PC-9 (cell line): Measurements from ENCODE around the gene CCL19. TPM values are rescaled to one million over a fixed set of nuclear protein-coding genes. Genes with fewer than 3 reads are reported as not detected.

Experiments
- BruUV-seq: library from RNA; stranded (reverse); fragments of 400-500 nt; replicated peaks from 2 replicates; lab custom pipeline; 2021; lab: Mats Ljungman, UMichigan
- CTCF ChIA-PET: fragments of 300-600 bp; sonication (Branson Sonifier 250); formaldehyde crosslinking; loops from one replicate; lab custom pipeline; 2022; ENCODE audit warnings: antibody characterized with exemption; lab: Charles Lee
- POLR2A ChIA-PET: fragments of 300-600 bp; sonication (Branson Sonifier 250); formaldehyde crosslinking; loops from one replicate; lab custom pipeline; 2022; ENCODE audit warnings: antibody characterized with exemption; ENCODE audit not compliant: unreplicated experiment; lab: Charles Lee
- DNase-seq, 2 experiments: peaks; one replicate each; pipeline versions ENCODE4 v3.0.0 to v3.0.0-alpha.2; 2015 to 2022; ENCODE audit warnings: mixed read lengths in 1 of 2
- H2AFZ ChIP-seq: fragments of 200-600 bp; sonication (generic); 2 replicates; pipeline ENCODE4 v1.8.1; 2017; ENCODE audit warnings: antibody characterized with exemption
- H3F3A ChIP-seq: fragments of 200-600 bp; sonication (generic); 2 replicates; pipeline ENCODE4 v1.8.1; 2017; ENCODE audit warnings: antibody characterized with exemption, mild to moderate bottlenecking, low read depth; ENCODE audit not compliant: insufficient read depth
- H3K27ac ChIP-seq: fragments of 200-600 bp; sonication (generic); 2 replicates; pipeline ENCODE4 v1.6.1; 2016; ENCODE audit warnings: mixed run types
- H3K27me3 ChIP-seq: fragments of 200-600 bp; sonication (generic); 2 replicates; pipeline ENCODE4 v1.6.1; 2016; ENCODE audit warnings: low read depth, mixed run types; ENCODE audit not compliant: insufficient read depth
- H3K36me3 ChIP-seq: fragments of 200-600 bp; sonication (generic); 2 replicates; pipeline ENCODE4 v1.6.1; 2016; ENCODE audit warnings: low read depth, mixed run types
- H3K4me1 ChIP-seq: fragments of 200-600 bp; sonication (generic); replicated peaks from 2 replicates; pipeline ENCODE4 v1.6.1; 2016; ENCODE audit warnings: mixed run types; ENCODE audit not compliant: insufficient read depth
- H3K4me2 ChIP-seq: fragments of 200-600 bp; sonication (generic); 2 replicates; pipeline ENCODE4 v1.6.1; 2017; ENCODE audit warnings: mixed run types
- H3K4me3 ChIP-seq: fragments of 200-600 bp; sonication (generic); 2 replicates; pipeline ENCODE4 v1.6.1; 2016; ENCODE audit warnings: mixed run types
- H3K79me2 ChIP-seq: fragments of 200-600 bp; sonication (generic); 2 replicates; pipeline ENCODE4 v1.6.1; 2017; ENCODE audit warnings: low read depth, mixed run types
- H3K9me2 ChIP-seq: fragments of 200-600 bp; sonication (generic); 2 replicates; pipeline ENCODE4 v1.8.1; 2017; ENCODE audit warnings: mild to moderate bottlenecking; ENCODE audit not compliant: insufficient read depth
- H3K9me3 ChIP-seq: fragments of 200-600 bp; sonication (generic); 2 replicates; pipeline ENCODE4 v1.8.1; 2016; ENCODE audit warnings: low read depth; ENCODE audit not compliant: insufficient read depth
- H4K20me1 ChIP-seq: fragments of 200-600 bp; sonication (generic); 2 replicates; pipeline ENCODE4 v1.8.1; 2017; ENCODE audit not compliant: insufficient read depth
- CTCF ChIP-seq: fragments of 200-600 bp; sonication (generic); conservative IDR thresholded peaks from 2 replicates; pipeline ENCODE4 v1.6.1; 2017; ENCODE audit warnings: mixed run types, antibody characterized with exemption, mild to moderate bottlenecking, moderate library complexity
- EZH2 ChIP-seq: fragments of 200-600 bp; sonication (generic); IDR thresholded peaks from 2 replicates; pipeline ENCODE4 v1.8.0; 2017; ENCODE audit warnings: antibody characterized with exemption, low read depth
- intact Hi-C: fragments of 100-400 bp; cut with micrococcal nuclease; formaldehyde crosslinking; loops from one replicate; pipeline ENCODE4 v1.10.0; 2022; ENCODE audit not compliant: unreplicated experiment
- total RNA-seq: library from RNA; stranded (reverse); gene quantifications from 2 replicates; pipeline ENCODE4 v1.2.3, GENCODE V29; 2021

Gene CCL19
- total RNA-seq, 1 experiment from 2014 or later = not detected

- BruUV-seq = no TSS peak
- Histone ChIP-seq H3K27ac (no peak overlapping the region), H3K36me3 (no peaks in the 10 kb centered on the region), H3K4me1 (no peaks in the 10 kb centered on the region), H3K9me2 (no peaks in the 10 kb centered on the region), H3K4me2 (no peak overlapping the region), H2AFZ (no peak overlapping the region), H4K20me1 (no peaks in the 10 kb centered on the region), H3F3A (no peaks in the 10 kb centered on the region), H3K9me3 (no peaks in the 10 kb centered on the region), H3K79me2 (no peaks in the 10 kb centered on the region), H3K27me3 (no peaks in the 10 kb centered on the region), H3K4me3 (no peak overlapping the region)
- TF ChIP-seq EZH2 = no peak
- TF ChIP-seq CTCF = no peak
- intact Hi-C loops = no loop called here
- ChIA-PET CTCF (interaction anchor here (0.7 kb wide), 1 partner anchor 25 kb away, joined by 8 read pairs; no protein-coding TSS in a partner anchor), POLR2A (no interaction called here)
- no peak for DNase-seq
Observed at GRCh38 chr9:34716711-34717110, 25.6 kb upstream of the CCL19 start.

GRCh38 chr9:34715639-34716215 lies 24.7 kb upstream of the CCL19 start:
- BruUV-seq = no TSS peak
- Histone ChIP-seq H3F3A (no peaks in the 10 kb centered on the region), H4K20me1 (no peaks in the 10 kb centered on the region), H3K27me3 (no peaks in the 10 kb centered on the region), H3K4me3 (no peak overlapping the region), H3K79me2 (no peaks in the 10 kb centered on the region), H3K9me3 (no peaks in the 10 kb centered on the region), H3K9me2 (no peaks in the 10 kb centered on the region), H3K36me3 (no peaks in the 10 kb centered on the region), H2AFZ (no peak overlapping the region), H3K4me1 (no peaks in the 10 kb centered on the region), H3K4me2 (no peak overlapping the region), H3K27ac (no peak overlapping the region)
- ChIA-PET POLR2A (no interaction called here), CTCF (no interaction called here)
- TF ChIP-seq EZH2 (no peak), CTCF (no peak)
- DNase-seq = no peak
- intact Hi-C loops = no loop called here

- no TSS peak for BruUV-seq
- TF ChIP-seq CTCF (no peak), EZH2 (no peak)
- Histone ChIP-seq H3K4me3 (no peak overlapping the region), H4K20me1 (no peaks in the 10 kb centered on the region), H3K9me3 (no peaks in the 10 kb centered on the region), H3K27me3 (no peaks in the 10 kb centered on the region), H3K4me2 (no peak overlapping the region), H3F3A (no peaks in the 10 kb centered on the region), H3K36me3 (no peaks in the 10 kb centered on the region), H2AFZ (no peak overlapping the region), H3K79me2 (no peaks in the 10 kb centered on the region), H3K4me1 (no peaks in the 10 kb centered on the region), H3K9me2 (no peaks in the 10 kb centered on the region), H3K27ac (no peak overlapping the region)
- no peak for DNase-seq
- POLR2A ChIA-PET = no interaction called here
- CTCF ChIA-PET = no interaction called here
- intact Hi-C loops = no loop called here
Observed at GRCh38 chr9:34714007-34714406, 22.9 kb upstream of the CCL19 start.
